Fibroblast of skin of left quadriceps (primary cell): ENCODE measurements around the gene ENAH.

Experiments used
- DNase-seq, 2 experiments: peaks; one replicate each; pipeline ENCODE4 v3.0.0-alpha.2; 2013; ENCODE audit warnings: low read depth in 2 of 2

ENAH gene

DNA sequence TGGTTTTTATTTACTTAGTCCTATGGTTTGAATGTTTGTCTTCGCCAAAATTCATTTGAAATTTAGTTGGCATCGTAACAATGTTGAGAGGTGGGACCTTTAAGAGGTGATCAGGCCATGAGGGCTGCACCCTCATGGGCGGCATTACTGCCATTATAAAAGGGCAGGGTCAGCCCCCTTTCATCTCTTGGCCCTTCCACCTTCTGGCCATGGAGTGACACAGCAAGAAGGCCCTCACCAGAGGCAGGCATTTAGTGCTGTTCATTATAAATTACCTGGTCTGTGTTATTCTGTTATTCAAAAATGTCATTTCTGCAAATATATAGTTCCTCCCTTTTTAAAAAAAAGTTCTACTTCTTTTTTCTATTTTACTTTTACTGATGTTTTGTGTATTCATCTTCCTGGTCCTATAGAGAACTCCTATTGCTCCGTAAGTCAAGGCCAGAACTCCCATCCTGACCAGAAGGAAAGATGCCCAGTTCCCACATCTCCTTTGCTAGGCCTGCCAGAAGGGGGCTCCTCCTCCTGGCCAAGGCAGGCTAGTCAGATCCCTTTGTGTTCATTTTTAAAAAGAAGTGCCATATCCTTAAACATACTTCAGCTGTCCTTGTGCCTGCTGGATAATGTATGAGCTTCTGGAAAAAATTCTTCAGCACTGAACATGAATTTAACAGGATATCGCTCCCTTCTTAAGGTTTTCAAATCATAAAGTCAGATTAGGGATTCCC lies 215.0 kb downstream of the ENAH start:
- no peak for DNase-seq
